ENCODE measurements around the gene AHNAK2. TPM values are rescaled to one million over a fixed set of nuclear protein-coding genes. Genes with fewer than 3 reads are reported as not detected.

AHNAK2 gene
- total and polyA plus RNA-seq, 3 donors from 2014 or later: 10.8 to 15.1 (median 12.8) TPM

GRCh38 chr14:104887623-104888488 lies 90.3 kb downstream of the AHNAK2 start:
- 90 to 94% methylated on average over 3 to 30 of the region's 33 CpGs for WGBS, 2 donors
- no peak for DNase-seq

More at GRCh38 chr14:104887623-104888488, 90.3 kb downstream of the AHNAK2 start:
- no peak overlapping the region for H3K4me3 ChIP-seq
- TF ChIP-seq POLR2A (IDR thresholded peaks at IDR 0.05): no peak
- TF ChIP-seq, protein P1, sequence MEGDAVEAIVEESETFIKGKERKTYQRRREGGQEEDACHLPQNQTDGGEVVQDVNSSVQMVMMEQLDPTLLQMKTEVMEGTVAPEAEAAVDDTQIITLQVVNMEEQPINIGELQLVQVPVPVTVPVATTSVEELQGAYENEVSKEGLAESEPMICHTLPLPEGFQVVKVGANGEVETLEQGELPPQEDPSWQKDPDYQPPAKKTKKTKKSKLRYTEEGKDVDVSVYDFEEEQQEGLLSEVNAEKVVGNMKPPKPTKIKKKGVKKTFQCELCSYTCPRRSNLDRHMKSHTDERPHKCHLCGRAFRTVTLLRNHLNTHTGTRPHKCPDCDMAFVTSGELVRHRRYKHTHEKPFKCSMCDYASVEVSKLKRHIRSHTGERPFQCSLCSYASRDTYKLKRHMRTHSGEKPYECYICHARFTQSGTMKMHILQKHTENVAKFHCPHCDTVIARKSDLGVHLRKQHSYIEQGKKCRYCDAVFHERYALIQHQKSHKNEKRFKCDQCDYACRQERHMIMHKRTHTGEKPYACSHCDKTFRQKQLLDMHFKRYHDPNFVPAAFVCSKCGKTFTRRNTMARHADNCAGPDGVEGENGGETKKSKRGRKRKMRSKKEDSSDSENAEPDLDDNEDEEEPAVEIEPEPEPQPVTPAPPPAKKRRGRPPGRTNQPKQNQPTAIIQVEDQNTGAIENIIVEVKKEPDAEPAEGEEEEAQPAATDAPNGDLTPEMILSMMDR (IDR thresholded peaks at IDR 0.05): no peak
- H3K27ac ChIP-seq: no peak overlapping the region
- intact Hi-C loops (cut with DNase I; ENCODE audit: low total_unique reads): no loop called here
- H3K9me3 ChIP-seq: no peaks in the 10 kb centered on the region
- no peaks in the 10 kb centered on the region for H3K36me3 ChIP-seq (ENCODE audit: low read depth, missing control alignments)
- no peaks in the 10 kb centered on the region for H3K4me1 ChIP-seq
- H3K27me3 ChIP-seq: no peaks in the 10 kb centered on the region

Other genes with a start within 250 kb of the AHNAK2 start
- gene SIVA1, start 225.2 kb downstream of the AHNAK2 start, total RNA-seq: 100 to 1,000 TPM; 236 to 247 TPM
- 99.5 TPM for gene SIVA1, start 225.2 kb downstream of the AHNAK2 start, polyA plus RNA-seq (ENCODE audit: insufficient read depth, low read depth, low replicate concordance)
- 100 to 1,000 TPM; 106 to 125 TPM for gene AKT1, start 182.6 kb downstream of the AHNAK2 start, total RNA-seq
- gene AKT1, start 182.6 kb downstream of the AHNAK2 start, polyA plus RNA-seq (ENCODE audit: insufficient read depth, low read depth, low replicate concordance): 68.2 TPM
- gene ZBTB42, start 177.3 kb downstream of the AHNAK2 start, total RNA-seq: 1 to 10 TPM; 6.1 to 8.4 TPM
- 7.1 TPM for gene ZBTB42, start 177.3 kb downstream of the AHNAK2 start, polyA plus RNA-seq (ENCODE audit: insufficient read depth, low read depth, low replicate concordance)
- gene CEP170B, start 113.1 kb downstream of the AHNAK2 start, total RNA-seq: 10 to 100 TPM; 73.9 to 79.7 TPM
- 33.9 TPM for gene CEP170B, start 113.1 kb downstream of the AHNAK2 start, polyA plus RNA-seq (ENCODE audit: insufficient read depth, low read depth, low replicate concordance)
- 1 to 10 TPM; 1.1 to 1.7 TPM for gene PLD4, start 53.5 kb downstream of the AHNAK2 start, total RNA-seq
- 1.2 TPM for gene PLD4, start 53.5 kb downstream of the AHNAK2 start, polyA plus RNA-seq (ENCODE audit: insufficient read depth, low read depth, low replicate concordance)
- gene CLBA1, start 7.4 kb upstream of the AHNAK2 start, total RNA-seq: 10 to 100 TPM; 27.6 to 53.9 TPM
- gene CLBA1, start 7.4 kb upstream of the AHNAK2 start, polyA plus RNA-seq (ENCODE audit: insufficient read depth, low read depth, low replicate concordance): 47.6 TPM
- 10 to 100 TPM; 26.2 to 27.5 TPM for gene CDCA4, start 42.7 kb upstream of the AHNAK2 start, total RNA-seq
- 18.3 TPM for gene CDCA4, start 42.7 kb upstream of the AHNAK2 start, polyA plus RNA-seq (ENCODE audit: insufficient read depth, low read depth, low replicate concordance)
- gene GPR132, start 87.1 kb upstream of the AHNAK2 start, total RNA-seq: 1 to 10 TPM; 2.0 to 2.5 TPM
- 1.2 TPM for gene GPR132, start 87.1 kb upstream of the AHNAK2 start, polyA plus RNA-seq (ENCODE audit: insufficient read depth, low read depth, low replicate concordance)
- gene JAG2, start 190.4 kb upstream of the AHNAK2 start, total RNA-seq: 10 to 100 TPM; 20.4 to 21.3 TPM
- 12.9 TPM for gene JAG2, start 190.4 kb upstream of the AHNAK2 start, polyA plus RNA-seq (ENCODE audit: insufficient read depth, low read depth, low replicate concordance)
- gene NUDT14, start 202.9 kb upstream of the AHNAK2 start, total RNA-seq: 10 to 100 TPM; 22.0 to 40.0 TPM
- gene NUDT14, start 202.9 kb upstream of the AHNAK2 start, polyA plus RNA-seq (ENCODE audit: insufficient read depth, low read depth, low replicate concordance): 28.1 TPM

Measured in testis (tissue), 3 donors.